Hypothalamus (tissue), 51 donors: ENCODE data around the gene EXOSC7.
"Not testable (repeated sequence)": the region's sequence is repeated elsewhere in the genome, so short reads cannot be mapped to it uniquely, and the experiment has no call there.

ENCODE experiments used
- DNase-seq, 51 donors: peaks; one replicate each; lab custom pipeline; 2025; lab: John Stamatoyannopoulos, UW

Gene EXOSC7

GRCh38 chr3:44961888-44962287 is 14.2 kb upstream of the EXOSC7 start:
- no peak for DNase-seq

GRCh38 chr3:44962621-44963393 is 13.2 kb upstream of the EXOSC7 start:
- no peak for DNase-seq

- DNase-seq = no peak
Measured at GRCh38 chr3:44963571-44964325, 12.3 kb upstream of the EXOSC7 start.

- no peak for DNase-seq
Measured at GRCh38 chr3:44965165-44965564, 10.9 kb upstream of the EXOSC7 start.

- DNase-seq = no peak
Measured at GRCh38 chr3:44966795-44967278, 9.2 kb upstream of the EXOSC7 start.

- DNase-seq = no peak
Measured at GRCh38 chr3:44968447-44968858, 7.6 kb upstream of the EXOSC7 start.

- DNase-seq = no peak
Measured at GRCh38 chr3:44969154-44969827, 6.8 kb upstream of the EXOSC7 start.

- no peak for DNase-seq
Measured at GRCh38 chr3:44969828-44970179, 6.2 kb upstream of the EXOSC7 start.

GRCh38 chr3:44970926-44971490 is 5.0 kb upstream of the EXOSC7 start:
- DNase-seq = no peak

- no peak for DNase-seq
Measured at GRCh38 chr3:44974416-44974815, 1.6 kb upstream of the EXOSC7 start.

GRCh38 chr3:44981220-44981619 is 5.2 kb downstream of the EXOSC7 start:
- no peak for DNase-seq

GRCh38 chr3:44981751-44982150 is 5.7 kb downstream of the EXOSC7 start:
- DNase-seq = no peak

GRCh38 chr3:44982817-44983216 is 6.8 kb downstream of the EXOSC7 start:
- no peak for DNase-seq

- DNase-seq = no peak
Measured at GRCh38 chr3:44983484-44983941, 7.5 kb downstream of the EXOSC7 start.

- DNase-seq = no peak
Measured at GRCh38 chr3:44984335-44984734, 8.3 kb downstream of the EXOSC7 start.

- not testable (repeated sequence) for DNase-seq
Measured at GRCh38 chr3:44986330-44986729, 10.3 kb downstream of the EXOSC7 start.

- no peak for DNase-seq
Measured at GRCh38 chr3:44987332-44987731, 11.3 kb downstream of the EXOSC7 start.

- no peak for DNase-seq
Measured at GRCh38 chr3:44988073-44988472, 12.0 kb downstream of the EXOSC7 start.

- no peak for DNase-seq
Measured at GRCh38 chr3:44989141-44989540, 13.1 kb downstream of the EXOSC7 start.

GRCh38 chr3:44989636-44990373 is 13.8 kb downstream of the EXOSC7 start:
- peak in 3 of 51 donors; percentile 5 to 14 (median 7) for DNase-seq
